OCI-LY1 (cell line): Measurements from ENCODE around the gene SHTN1.

Source experiments
- EZH2 ChIP-seq: fragments of 200-600 bp; sonication (generic), shearing (Covaris generic); IDR thresholded peaks from 2 replicates; pipeline ENCODE4 v1.8.0; 2017; ENCODE audit warnings: borderline replicate concordance, mixed run types, mild to moderate bottlenecking, antibody characterized with exemption, low read length, moderate library complexity, mixed read lengths
- TF ChIP-seq, protein P1 (sequence below): fragments of 200-600 bp; sonication (generic), shearing (Covaris generic); IDR thresholded peaks from 2 replicates; pipeline ENCODE4 v1.5.1; 2017; ENCODE audit warnings: mild to moderate bottlenecking, antibody characterized with exemption, low read length, moderate library complexity, mixed read lengths

DNA sequence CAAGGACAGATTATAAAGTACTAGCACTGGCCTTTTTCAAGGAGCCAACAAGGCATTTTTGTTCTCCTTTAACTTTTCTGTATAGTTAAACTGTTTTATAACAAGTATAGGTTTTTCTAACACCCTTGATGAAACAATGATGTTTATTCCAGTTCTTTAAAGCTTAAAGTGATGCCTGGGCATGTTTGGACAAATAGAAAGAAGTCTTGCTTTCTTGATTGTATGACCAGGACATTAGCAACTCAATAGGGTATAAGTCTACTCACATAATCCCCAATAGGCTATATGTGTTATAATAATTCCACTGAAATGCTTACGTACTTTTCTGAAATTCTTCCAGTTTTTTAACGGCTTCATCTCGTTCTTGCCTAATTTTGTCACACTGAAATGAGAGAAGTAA is 36.7 kb downstream of the SHTN1 start:
- TF ChIP-seq, protein P1, sequence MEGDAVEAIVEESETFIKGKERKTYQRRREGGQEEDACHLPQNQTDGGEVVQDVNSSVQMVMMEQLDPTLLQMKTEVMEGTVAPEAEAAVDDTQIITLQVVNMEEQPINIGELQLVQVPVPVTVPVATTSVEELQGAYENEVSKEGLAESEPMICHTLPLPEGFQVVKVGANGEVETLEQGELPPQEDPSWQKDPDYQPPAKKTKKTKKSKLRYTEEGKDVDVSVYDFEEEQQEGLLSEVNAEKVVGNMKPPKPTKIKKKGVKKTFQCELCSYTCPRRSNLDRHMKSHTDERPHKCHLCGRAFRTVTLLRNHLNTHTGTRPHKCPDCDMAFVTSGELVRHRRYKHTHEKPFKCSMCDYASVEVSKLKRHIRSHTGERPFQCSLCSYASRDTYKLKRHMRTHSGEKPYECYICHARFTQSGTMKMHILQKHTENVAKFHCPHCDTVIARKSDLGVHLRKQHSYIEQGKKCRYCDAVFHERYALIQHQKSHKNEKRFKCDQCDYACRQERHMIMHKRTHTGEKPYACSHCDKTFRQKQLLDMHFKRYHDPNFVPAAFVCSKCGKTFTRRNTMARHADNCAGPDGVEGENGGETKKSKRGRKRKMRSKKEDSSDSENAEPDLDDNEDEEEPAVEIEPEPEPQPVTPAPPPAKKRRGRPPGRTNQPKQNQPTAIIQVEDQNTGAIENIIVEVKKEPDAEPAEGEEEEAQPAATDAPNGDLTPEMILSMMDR = no peak
- TF ChIP-seq EZH2 = no peak
